Activated naive CD8-positive, alpha-beta T cell treated with anti-CD3 and anti-CD28 coated beads, Interleukin-2, amount 10 ng/mL, durations not matched to agents 7 days and 5 days (primary cell): ENCODE data around the gene GGA1. TPM values are rescaled to one million over a fixed set of nuclear protein-coding genes. Genes with fewer than 3 reads are reported as not detected.

Experiments used
- total RNA-seq, 2 experiments: library from RNA; stranded (reverse); gene quantifications; one replicate each; pipeline ENCODE4 v1.2.3, GENCODE V29; 2021

The GGA1 gene
- total RNA-seq, 2 experiments from 2014 or later: 75.3 to 79.5 TPM

Other genes starting within 250 kb of the GGA1 start
- gene ELFN2, start 181.4 kb upstream of the GGA1 start, total RNA-seq: under 1 TPM; 0.26 to 0.47 TPM
- 100 to 1,000 TPM; 207 to 211 TPM for gene MFNG, start 122.5 kb upstream of the GGA1 start, total RNA-seq
- under 1 TPM; 0.30 to 0.31 TPM for gene CARD10, start 89.4 kb upstream of the GGA1 start, total RNA-seq
- gene CDC42EP1, start 48.4 kb upstream of the GGA1 start, total RNA-seq: under 1 TPM in 1 of 2 experiments, not detected in 1; 0.31 TPM
- gene LGALS2, start 28.7 kb upstream of the GGA1 start, total RNA-seq: not detected
- gene SH3BP1, start 30.8 kb downstream of the GGA1 start, total RNA-seq: 100 to 1,000 TPM; 157 to 169 TPM
- 10 to 100 TPM; 16.4 to 16.6 TPM for gene PDXP, start 49.9 kb downstream of the GGA1 start, total RNA-seq
- 1,000 to 10,000 TPM; 1,082 to 1,187 TPM for gene LGALS1, start 66.8 kb downstream of the GGA1 start, total RNA-seq
- gene NOL12, start 77.5 kb downstream of the GGA1 start, total RNA-seq: 10 to 100 TPM; 42.8 to 50.4 TPM
- gene TRIOBP, start 88.2 kb downstream of the GGA1 start, total RNA-seq: 10 to 100 TPM; 41.4 to 44.4 TPM
- gene GCAT, start 199.1 kb downstream of the GGA1 start, total RNA-seq: 10 to 100 TPM in 1 of 2 experiments, 1 to 10 TPM in 1; 9.8 to 10.1 TPM
- gene GALR3, start 214.5 kb downstream of the GGA1 start, total RNA-seq: not detected
- 10 to 100 TPM; 22.2 to 23.3 TPM for gene ANKRD54, start 235.5 kb downstream of the GGA1 start, total RNA-seq
- gene EIF3L, start 240.6 kb downstream of the GGA1 start, total RNA-seq: 100 to 1,000 TPM; 328 to 368 TPM